Parathyroid adenoma (tissue), 2 donors: ENCODE measurements around the gene GNA12.

Experiments used
- H2AFZ ChIP-seq: fragments of 300-600 bp; sonication (generic); one replicate; pipeline ENCODE4 v1.7.0; 2017; ENCODE audit warnings: antibody characterized with exemption, mild to moderate bottlenecking
- H3K27ac ChIP-seq: fragments of 300-600 bp; sonication (generic); one replicate; pipeline ENCODE4 v1.7.0; 2017
- H3K27me3 ChIP-seq: fragments of 300-600 bp; sonication (generic); one replicate; pipeline ENCODE4 v1.7.0; 2017; ENCODE audit warnings: low read length; ENCODE audit not compliant: control insufficient read depth, insufficient read depth
- H3K36me3 ChIP-seq: fragments of 300-600 bp; sonication (generic); one replicate; pipeline ENCODE4 v1.7.0; 2017; ENCODE audit warnings: low read length; ENCODE audit not compliant: control insufficient read depth, insufficient read depth
- H3K4me1 ChIP-seq: fragments of 300-600 bp; sonication (generic); one replicate; pipeline ENCODE4 v1.7.0; 2017; ENCODE audit warnings: control low read depth
- H3K4me2 ChIP-seq: fragments of 300-600 bp; sonication (generic); one replicate; pipeline ENCODE4 v1.7.0; 2017; ENCODE audit warnings: low read length
- H3K4me3 ChIP-seq: fragments of 300-600 bp; sonication (generic); one replicate; pipeline ENCODE4 v1.7.0; 2017; ENCODE audit warnings: low read depth, low read length
- H3K79me2 ChIP-seq: fragments of 300-600 bp; sonication (generic); one replicate; pipeline ENCODE4 v1.7.0; 2017; ENCODE audit warnings: control low read depth
- H3K9ac ChIP-seq: fragments of 300-600 bp; sonication (generic); one replicate; pipeline ENCODE4 v1.7.0; 2017; ENCODE audit warnings: mild to moderate bottlenecking
- H3K9me3 ChIP-seq: fragments of 300-600 bp; sonication (generic); one replicate; pipeline ENCODE4 v1.7.0; 2017; ENCODE audit warnings: low read length; ENCODE audit not compliant: control insufficient read depth
- CTCF ChIP-seq: fragments of 300-600 bp; sonication (generic); IDR thresholded peaks from one replicate; pipeline ENCODE4 v1.7.0; 2017; ENCODE audit warnings: antibody characterized with exemption, mild to moderate bottlenecking
- donor health status: primary hyperparathyroidism.

The GNA12 gene

GRCh38 chr7:2718296-2718965, 125.7 kb downstream of the GNA12 start:
- H2AFZ ChIP-seq, result no peak overlapping the region
- H3K4me3 ChIP-seq, result no peak overlapping the region
- H3K36me3 ChIP-seq, result no peaks in the 10 kb centered on the region
- no peak overlapping the region for H3K9ac ChIP-seq
- peaks cover 2% of the 10 kb centered on the region for H3K4me1 ChIP-seq
- no peaks in the 10 kb centered on the region for H3K27me3 ChIP-seq
- no peaks in the 10 kb centered on the region for H3K79me2 ChIP-seq
- TF ChIP-seq CTCF, result no peak
- H3K9me3 ChIP-seq, result no peaks in the 10 kb centered on the region
- no peak overlapping the region for H3K4me2 ChIP-seq
- no peak overlapping the region for H3K27ac ChIP-seq

DNA sequence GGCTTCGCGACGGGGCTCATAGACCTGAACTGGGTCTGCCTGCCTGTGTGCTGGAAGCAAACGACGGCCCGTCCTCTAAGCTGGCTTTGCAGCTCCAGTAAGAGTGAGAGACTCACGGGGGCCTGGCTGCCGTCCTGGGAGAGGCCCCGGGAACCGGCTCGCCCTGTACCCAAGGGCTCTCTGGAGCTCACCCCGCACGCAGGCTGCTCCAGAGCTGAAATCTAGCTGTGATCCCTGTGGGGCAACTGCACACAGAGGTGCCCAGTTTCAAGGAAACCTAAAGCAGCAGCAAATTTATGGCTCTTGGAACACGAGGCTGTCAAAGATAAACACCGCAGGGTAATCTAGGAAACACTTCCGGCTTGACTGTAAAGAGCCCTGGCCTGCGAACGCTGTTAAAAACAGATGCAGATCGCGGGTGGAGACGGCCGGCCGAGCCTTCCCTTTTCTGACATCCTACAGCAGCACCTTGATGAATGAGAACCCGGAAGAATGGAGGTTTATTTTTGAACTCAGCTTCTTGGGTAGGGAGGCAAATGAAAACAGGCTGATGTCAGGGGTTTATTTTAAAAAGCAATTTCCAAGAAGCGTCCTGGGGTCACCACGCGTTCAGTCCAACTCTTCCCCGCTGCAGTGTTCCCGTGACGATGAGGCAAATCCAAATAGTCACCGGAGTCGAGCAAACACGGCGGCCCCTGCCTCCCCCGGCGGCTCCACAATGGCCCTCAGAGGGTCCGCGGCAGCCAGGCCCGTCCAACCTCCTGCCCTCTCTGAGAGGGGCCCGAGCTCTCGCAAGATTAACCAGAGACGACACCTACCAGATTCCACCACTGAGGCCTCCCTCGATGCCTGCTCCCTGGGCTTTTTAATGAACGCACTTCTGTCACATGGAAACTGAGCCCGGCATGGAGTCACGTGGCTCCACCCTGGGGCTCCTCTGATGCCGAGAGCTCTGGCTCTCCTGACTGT, 126.5 kb downstream of the GNA12 start:
- Histone ChIP-seq H3K4me2 (no peak overlapping the region), H3K27me3 (no peaks in the 10 kb centered on the region), H3K36me3 (no peaks in the 10 kb centered on the region), H3K9ac (no peak overlapping the region), H3K4me1 (peaks cover 2% of the 10 kb centered on the region), H3K27ac (no peak overlapping the region), H3K9me3 (no peaks in the 10 kb centered on the region), H2AFZ (no peak overlapping the region), H3K4me3 (no peak overlapping the region), H3K79me2 (no peaks in the 10 kb centered on the region)
- no peak for TF ChIP-seq CTCF

GRCh38 chr7:2716906-2717292, 127.2 kb downstream of the GNA12 start:
- H3K79me2 ChIP-seq, result no peaks in the 10 kb centered on the region
- no peak for TF ChIP-seq CTCF
- no peaks in the 10 kb centered on the region for H3K36me3 ChIP-seq
- H3K4me1 ChIP-seq, result peaks cover 2% of the 10 kb centered on the region
- no peaks in the 10 kb centered on the region for H3K27me3 ChIP-seq
- H3K4me2 ChIP-seq, result no peak overlapping the region
- H3K4me3 ChIP-seq, result no peak overlapping the region
- H3K9ac ChIP-seq, result no peak overlapping the region
- no peak overlapping the region for H3K27ac ChIP-seq
- H3K9me3 ChIP-seq, result no peaks in the 10 kb centered on the region
- no peak overlapping the region for H2AFZ ChIP-seq

DNA sequence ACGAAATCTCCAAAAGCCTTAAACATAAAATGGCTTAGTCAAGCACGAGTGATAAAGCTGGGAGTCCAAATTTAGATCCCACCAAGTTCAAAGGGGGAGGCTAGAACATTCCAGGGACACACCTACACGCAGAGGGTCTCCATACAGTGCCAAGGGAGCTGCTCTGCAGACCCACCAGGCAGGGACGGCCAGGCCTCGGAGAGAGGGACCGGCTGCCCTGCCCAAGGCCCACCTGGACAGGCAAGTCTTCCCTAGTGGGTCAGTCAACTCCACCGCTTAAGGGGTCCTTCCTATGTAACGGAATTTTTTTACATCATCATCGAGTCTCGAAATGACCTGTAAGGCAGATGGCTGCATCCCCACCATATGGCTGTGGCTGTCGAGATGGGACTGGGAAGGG, 127.6 kb downstream of the GNA12 start:
- no peaks in the 10 kb centered on the region for H3K79me2 ChIP-seq
- no peaks in the 10 kb centered on the region for H3K27me3 ChIP-seq
- H3K4me2 ChIP-seq, result no peak overlapping the region
- peaks cover 2% of the 10 kb centered on the region for H3K4me1 ChIP-seq
- no peak overlapping the region for H3K9ac ChIP-seq
- H3K27ac ChIP-seq, result no peak overlapping the region
- H3K36me3 ChIP-seq, result no peaks in the 10 kb centered on the region
- TF ChIP-seq CTCF, result no peak
- H3K9me3 ChIP-seq, result no peaks in the 10 kb centered on the region
- H2AFZ ChIP-seq, result no peak overlapping the region
- no peak overlapping the region for H3K4me3 ChIP-seq
